GM19043 (cell line): ENCODE measurements around the gene FKBP8.

ENCODE experiments used
- ATAC-seq: cut with Tn5 transposase; IDR thresholded peaks from one replicate; pipeline ENCODE4 v1.9.1; 2021; ENCODE audit warnings: low read depth; ENCODE audit not compliant: unreplicated experiment

Gene FKBP8

GRCh38 chr19:18503971-18504885 lies 39.1 kb downstream of the FKBP8 start:
- ATAC-seq, result peak; percentile 73

- ATAC-seq, result no peak
These were observed 39.9 kb downstream of the FKBP8 start for GRCh38 chr19:18503337-18503970.

GRCh38 chr19:18502638-18503294 lies 40.6 kb downstream of the FKBP8 start:
- ATAC-seq, result no peak

DNA sequence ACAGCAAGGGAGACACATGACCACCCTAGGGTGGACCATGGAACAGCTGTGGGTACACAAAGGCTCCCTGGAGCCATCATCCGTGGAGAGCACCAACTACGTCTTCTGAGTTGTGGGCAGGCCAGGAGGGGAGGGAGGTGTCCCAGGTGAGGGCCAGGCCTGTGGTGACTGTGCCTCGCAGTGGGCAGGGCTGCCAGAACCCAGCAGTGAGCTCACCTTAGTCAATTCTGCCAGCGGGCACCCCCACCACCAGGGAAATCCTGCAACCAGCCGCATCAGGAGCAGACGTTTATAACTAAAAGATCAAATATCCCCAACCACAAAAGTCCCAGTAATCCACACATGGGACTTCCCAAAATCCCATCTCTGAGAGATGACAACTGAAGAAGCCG lies 41.1 kb downstream of the FKBP8 start:
- ATAC-seq, result no peak

DNA sequence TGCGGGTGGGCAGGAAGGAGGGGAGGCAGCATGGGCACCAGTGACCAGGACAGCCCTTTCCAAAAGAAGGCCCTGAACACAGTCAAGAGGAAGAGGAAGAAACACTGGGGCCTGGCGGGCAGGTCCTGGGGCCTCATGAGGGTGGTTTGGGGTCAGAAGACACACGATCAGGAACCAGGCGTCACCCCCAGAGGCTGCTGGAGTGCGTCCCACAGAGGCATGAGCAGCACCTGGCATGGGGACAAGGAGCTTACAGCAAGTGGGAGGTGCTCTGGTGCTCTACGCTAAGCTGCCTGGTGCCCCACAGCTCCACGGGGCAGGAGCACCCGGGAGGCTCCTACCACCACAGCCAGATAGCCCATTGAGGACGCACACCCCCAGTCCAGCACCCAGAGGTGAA lies 41.5 kb downstream of the FKBP8 start:
- ATAC-seq, result no peak

- ATAC-seq, result no peak
These were observed 42.0 kb downstream of the FKBP8 start for GRCh38 chr19:18501351-18501750.

DNA sequence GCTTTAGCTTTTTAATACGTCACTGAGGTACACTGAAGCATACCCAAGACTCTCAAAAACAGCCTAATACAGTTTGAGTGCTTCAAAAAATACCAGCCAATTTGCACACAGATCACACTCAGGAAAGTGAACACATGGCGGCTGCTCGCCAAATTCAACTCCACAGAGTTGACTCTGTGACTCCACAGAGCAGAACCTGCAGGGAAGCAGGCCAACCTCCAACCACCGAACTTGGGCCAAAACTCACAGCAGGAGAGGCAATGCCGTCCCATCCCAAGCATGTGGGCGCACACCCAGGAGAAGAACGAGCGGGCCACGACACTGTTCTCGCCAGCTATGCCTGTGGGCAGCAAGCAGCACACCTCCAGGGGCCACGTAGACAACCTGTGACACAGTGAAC lies 42.6 kb downstream of the FKBP8 start:
- ATAC-seq, result no peak

DNA sequence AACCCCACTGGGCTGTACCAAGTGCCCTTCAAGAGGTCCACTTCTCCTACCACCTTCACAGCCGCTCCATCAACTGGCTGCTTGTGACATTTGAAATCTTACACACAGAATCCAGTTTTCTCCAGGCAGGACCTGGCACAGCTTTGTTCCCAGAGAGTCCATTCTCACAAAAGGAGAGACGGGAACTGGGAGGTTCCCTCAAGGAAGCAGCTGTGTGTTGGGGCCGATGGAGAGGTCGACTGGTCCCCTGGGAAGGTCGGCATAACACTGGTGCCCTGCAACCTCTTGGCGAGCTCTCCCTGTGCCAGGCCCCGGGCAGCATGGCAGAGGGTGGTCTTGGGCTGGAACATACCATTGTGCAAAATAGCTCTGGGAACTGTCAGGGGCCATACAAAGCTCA lies 43.0 kb downstream of the FKBP8 start:
- no peak for ATAC-seq

DNA sequence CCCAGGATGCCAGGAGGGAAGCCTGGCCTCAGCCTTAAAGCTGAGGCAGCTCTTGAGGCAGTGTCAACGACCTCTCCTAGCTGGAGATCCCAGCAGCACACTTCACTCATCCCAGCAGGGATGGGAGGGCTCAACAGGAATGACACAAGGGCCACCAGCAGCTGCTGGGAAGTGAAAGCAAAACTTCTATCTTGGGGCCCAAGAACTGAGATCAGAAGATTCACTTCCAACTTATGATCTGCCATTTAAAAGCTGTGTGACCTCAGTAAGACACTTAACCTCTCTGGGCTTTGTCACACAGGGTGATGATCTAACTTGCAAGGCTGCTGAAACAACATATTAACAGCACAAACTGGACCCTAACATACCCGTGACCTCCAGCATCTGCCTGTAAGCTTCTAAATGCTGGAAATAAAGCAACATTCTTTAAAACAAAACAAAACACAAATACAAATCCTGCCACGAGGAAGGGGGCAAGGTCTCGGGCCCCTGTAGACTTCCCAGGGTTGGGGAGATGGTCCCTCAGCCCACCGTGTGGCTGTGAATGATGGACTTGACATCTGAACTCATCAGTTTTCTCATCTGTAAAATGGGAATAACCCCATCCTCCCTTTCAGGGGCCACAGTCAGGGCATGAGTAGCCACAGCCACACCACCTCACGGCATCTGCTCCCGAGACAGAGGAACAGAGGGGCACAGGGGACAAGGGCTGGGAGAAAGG lies 44.2 kb downstream of the FKBP8 start:
- no peak for ATAC-seq

DNA sequence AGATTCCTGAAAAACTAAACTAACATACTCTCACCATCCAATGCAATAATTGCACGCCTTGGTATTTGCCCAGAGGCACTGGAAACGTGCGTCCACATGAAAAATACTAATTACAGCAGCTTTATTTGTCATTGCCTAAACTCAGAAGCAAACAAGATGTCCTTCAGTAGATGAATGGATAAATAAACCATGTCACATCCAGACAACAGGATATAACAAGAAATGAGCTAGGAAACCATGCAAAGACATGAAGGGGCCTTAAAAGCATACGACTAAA lies 46.5 kb downstream of the FKBP8 start:
- no peak for ATAC-seq

DNA sequence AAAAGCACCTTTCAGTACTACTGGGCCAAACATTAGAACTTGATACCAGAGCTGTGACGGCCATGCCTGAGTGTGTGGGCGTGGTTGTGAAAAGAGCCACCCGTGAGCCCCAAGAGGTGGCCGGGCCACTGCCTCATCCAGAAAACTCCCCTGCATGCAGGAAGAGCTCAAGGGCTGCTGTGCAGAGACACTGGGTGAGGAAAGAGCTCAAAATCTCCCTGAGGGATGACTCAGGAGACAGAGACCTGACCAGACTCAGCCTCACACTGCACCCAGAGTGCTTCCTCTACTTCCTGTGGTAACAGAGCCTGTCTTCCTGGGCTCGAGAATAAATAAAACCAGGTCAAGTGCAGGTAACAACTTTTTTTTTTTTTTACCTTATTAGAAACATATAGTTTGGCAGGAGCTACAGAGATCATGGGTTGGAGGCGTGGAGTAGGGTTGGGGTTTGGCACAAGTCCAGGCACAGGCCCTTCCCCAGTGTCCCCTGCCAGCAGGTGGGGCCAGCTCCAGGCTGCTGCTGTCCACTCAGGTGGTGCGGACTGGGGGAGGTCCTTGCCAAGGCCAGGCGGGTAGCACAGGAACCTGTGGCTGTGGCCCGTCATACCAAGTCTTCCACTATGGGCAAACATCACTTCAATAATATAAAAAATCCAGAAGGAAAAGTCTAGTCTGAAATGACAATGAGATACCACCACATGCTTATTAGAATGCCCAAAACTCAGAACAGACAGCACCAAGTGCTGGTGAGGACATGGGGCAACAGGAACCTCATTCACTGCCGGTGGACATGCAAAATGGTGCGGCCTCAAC lies 47.0 kb downstream of the FKBP8 start:
- no peak for ATAC-seq

GRCh38 chr19:18495204-18495911 lies 48.0 kb downstream of the FKBP8 start:
- no peak for ATAC-seq

DNA sequence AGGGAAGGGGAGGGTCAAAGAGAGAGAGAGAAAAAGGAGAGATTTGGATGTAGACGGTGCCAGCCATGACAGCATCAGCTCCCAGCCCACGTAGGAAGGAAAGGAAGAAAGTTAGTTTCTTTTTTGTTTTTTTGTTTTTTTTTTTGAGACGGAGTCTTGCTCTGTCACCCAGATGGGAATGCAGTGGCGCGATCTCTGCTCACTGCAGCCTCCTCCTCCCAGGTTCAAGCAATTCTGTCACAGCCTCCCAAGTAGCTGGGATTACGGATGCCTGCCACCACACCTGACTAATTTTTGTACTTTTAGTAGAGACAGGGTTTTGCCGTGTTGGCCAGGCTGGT lies 49.1 kb downstream of the FKBP8 start:
- ATAC-seq, result no peak

DNA sequence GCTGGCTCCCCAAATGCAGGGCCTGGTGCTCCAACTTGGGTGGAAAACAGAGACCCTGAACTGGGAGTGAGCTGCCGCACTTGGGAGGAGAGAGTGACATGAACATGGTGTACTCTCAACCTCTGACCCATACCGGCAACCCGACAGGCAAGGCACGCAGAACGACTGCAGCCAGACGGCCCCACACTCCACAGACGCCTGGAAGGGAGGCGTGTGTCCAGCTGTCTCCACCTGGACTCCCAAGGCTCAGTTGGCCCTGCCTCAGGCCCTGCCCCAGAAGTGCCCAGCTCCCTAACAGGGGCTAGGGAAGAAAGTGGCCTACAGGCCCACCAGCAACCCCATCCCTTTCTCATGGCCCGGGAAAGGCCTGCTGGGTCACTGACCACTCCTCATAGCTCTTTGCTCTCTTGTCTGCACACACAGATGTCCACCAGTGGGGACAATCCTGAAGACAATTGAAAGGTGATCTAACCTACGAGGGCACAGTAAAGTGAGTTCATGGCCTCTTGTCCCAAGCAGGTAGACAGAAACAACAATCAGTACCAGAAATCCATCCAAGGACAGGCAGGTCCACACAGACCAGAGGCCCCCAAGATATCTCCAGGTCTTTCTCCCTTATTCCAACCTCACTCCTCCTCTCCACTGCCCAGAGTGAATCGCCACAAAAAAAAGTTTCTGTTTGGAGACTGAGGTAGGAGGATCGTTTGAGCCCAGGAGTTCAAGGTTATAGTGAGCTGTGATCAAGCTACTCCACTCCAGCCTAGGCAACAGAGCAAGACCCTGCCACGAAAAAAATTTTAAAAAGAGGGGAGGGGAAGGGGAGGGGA lies 49.7 kb downstream of the FKBP8 start:
- ATAC-seq, result no peak

DNA sequence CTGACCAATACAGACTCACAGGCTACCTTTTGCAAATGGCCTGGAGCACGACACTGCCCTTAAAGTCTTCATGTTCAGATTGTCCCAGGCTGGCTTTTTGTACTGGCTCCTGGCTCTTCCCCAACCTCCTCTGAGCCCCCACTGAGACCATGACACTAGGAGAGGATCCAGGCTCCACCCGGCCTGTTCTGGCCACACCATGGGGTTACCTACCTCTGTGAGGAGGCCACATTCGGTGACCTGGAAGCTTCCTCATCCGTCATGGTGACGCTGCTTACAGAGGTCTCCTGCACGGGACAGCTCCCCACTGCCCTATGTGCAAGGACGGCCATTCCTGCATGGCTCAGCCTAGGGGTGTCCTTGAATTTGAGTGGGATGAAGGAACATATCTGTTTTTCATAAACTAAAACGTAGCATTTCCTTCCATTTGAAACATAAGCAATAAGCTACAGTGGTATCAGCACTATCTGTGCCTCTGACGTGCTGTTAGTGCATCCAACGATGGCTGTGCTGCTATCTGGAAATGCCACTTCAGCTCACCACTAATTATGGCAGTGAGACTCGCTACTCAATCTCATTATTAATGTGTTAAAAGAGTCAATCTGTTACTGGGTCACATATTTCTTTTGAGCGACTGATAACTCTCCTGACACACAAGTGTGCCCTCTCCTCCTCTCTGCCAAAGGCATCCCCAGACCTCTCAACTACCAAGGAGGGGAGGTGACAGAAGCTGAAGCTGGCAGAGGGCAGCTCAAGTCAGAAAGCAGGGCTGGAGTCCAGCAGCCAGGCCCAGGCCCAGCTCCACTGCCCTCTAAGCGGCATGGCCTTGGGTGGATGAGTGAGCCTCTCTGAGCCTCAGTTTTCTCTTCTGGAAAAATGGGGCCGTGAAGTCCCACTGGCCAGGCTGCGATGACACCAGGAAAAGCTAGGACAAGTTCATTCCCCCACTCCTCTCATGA lies 51.1 kb downstream of the FKBP8 start:
- ATAC-seq, result no peak

GRCh38 chr19:18490728-18491127 lies 52.6 kb downstream of the FKBP8 start:
- no peak for ATAC-seq

- no peak for ATAC-seq
These were observed 53.7 kb downstream of the FKBP8 start for GRCh38 chr19:18489627-18490184.
